Vagina (tissue), 2 donors: Measurements from ENCODE around the gene CALM3. TPM values are rescaled to one million over a fixed set of nuclear protein-coding genes. Genes with fewer than 3 reads are reported as not detected.

Experiments used
- DNase-seq, 2 donors: peaks; one replicate each; pipeline ENCODE4 v3.0.0-alpha.2; 2017; ENCODE audit errors: extremely low spot score in 2 of 2
- H3K27ac ChIP-seq: fragments of 200-600 bp; sonication (generic); one replicate; pipeline ENCODE4 v1.5.1; 2019
- H3K27me3 ChIP-seq: fragments of 200-600 bp; sonication (generic); one replicate; pipeline ENCODE4 v1.5.1; 2019
- H3K36me3 ChIP-seq, 2 donors: fragments of 200-600 bp; sonication (generic); one replicate each; pipeline ENCODE4 v1.5.1; 2017 to 2019
- H3K4me1 ChIP-seq: fragments of 200-600 bp; sonication (generic); one replicate; pipeline ENCODE4 v1.5.1; 2019
- H3K4me3 ChIP-seq, 2 donors: fragments of 200-600 bp; sonication (generic); 1 replicate in 1 of 2; 2 replicates in 1 of 2; pipeline ENCODE4 v1.5.1; 2016 to 2019
- H3K9me3 ChIP-seq: fragments of 200-600 bp; sonication (generic); one replicate; pipeline ENCODE4 v1.5.1; 2019
- POLR2A ChIP-seq, 2 donors: fragments of 450-650 bp; IDR thresholded peaks; one replicate each; pipeline ENCODE4 v1.6.1; 2017; ENCODE audit warnings: antibody characterized with exemption in 2 of 2, mild to moderate bottlenecking in 2 of 2, moderate library complexity in 2 of 2
- POLR2AphosphoS5 ChIP-seq, 2 donors: sonication (generic); formaldehyde crosslinking; IDR thresholded peaks; one replicate each; pipeline ENCODE4 v1.9.0; 2017; ENCODE audit warnings: antibody characterized with exemption in 2 of 2, mild to moderate bottlenecking in 2 of 2, low read depth in 1 of 2; ENCODE audit not compliant: insufficient read depth in 1 of 2
- intact Hi-C: fragments of 100-400 bp; cut with DNase I; formaldehyde crosslinking; loops from one replicate; pipeline ENCODE4 v1.15.1; 2023
- total RNA-seq: library from RNA; depleted of rRNA; stranded (reverse); fragments of >200 nt; gene quantifications from one replicate; pipeline ENCODE4 v1.2.3, GENCODE V29; 2016
- TF ChIP-seq, protein P1 (sequence below), 3 experiments: fragments of 450-650 bp in 2 of 3; fragments of 200-600 bp in 1 of 3; sonication (generic) in 1 of 3; IDR thresholded peaks; one replicate each; pipeline ENCODE4 v1.5.1; 2017 to 2019; ENCODE audit warnings: antibody characterized with exemption in 3 of 3, mild to moderate bottlenecking in 2 of 3, moderate library complexity in 2 of 3

CALM3 gene
- total RNA-seq, 1 donor from 2014 or later, result 105 TPM

- H3K36me3 ChIP-seq, result no peaks in the 10 kb centered on the region
- H3K27ac ChIP-seq, result peak overlapping the region; percentile 37
- TF ChIP-seq, protein P1, sequence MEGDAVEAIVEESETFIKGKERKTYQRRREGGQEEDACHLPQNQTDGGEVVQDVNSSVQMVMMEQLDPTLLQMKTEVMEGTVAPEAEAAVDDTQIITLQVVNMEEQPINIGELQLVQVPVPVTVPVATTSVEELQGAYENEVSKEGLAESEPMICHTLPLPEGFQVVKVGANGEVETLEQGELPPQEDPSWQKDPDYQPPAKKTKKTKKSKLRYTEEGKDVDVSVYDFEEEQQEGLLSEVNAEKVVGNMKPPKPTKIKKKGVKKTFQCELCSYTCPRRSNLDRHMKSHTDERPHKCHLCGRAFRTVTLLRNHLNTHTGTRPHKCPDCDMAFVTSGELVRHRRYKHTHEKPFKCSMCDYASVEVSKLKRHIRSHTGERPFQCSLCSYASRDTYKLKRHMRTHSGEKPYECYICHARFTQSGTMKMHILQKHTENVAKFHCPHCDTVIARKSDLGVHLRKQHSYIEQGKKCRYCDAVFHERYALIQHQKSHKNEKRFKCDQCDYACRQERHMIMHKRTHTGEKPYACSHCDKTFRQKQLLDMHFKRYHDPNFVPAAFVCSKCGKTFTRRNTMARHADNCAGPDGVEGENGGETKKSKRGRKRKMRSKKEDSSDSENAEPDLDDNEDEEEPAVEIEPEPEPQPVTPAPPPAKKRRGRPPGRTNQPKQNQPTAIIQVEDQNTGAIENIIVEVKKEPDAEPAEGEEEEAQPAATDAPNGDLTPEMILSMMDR (IDR thresholded peaks at IDR 0.05), result no peak
- TF ChIP-seq POLR2A (IDR thresholded peaks at IDR 0.05) (no peak), POLR2AphosphoS5 (IDR thresholded peaks at IDR 0.05; ENCODE audit: insufficient read depth in 1 of 2, low read depth in 1 of 2) (no peak)
- H3K27me3 ChIP-seq, result no peaks in the 10 kb centered on the region
- no peaks in the 10 kb centered on the region for H3K9me3 ChIP-seq
- intact Hi-C loops, result loop anchor here (2.0 to 10.0 kb wide), 2 partner anchors 48 to 106 kb away; no protein-coding TSS in a partner anchor
- DNase-seq, result no peak
- H3K4me1 ChIP-seq, result peaks cover 41% of the 10 kb centered on the region
- H3K4me3 ChIP-seq, result no peak overlapping the region
These were observed 17.6 kb downstream of the CALM3 start for GRCh38 chr19:46618670-46619231.

- H3K4me3 ChIP-seq, result no peak overlapping the region
- H3K36me3 ChIP-seq, result no peaks in the 10 kb centered on the region
- TF ChIP-seq, protein P1 (IDR thresholded peaks at IDR 0.05), result no peak
- no peak for TF ChIP-seq POLR2A (IDR thresholded peaks at IDR 0.05)
- no peak for TF ChIP-seq POLR2AphosphoS5 (IDR thresholded peaks at IDR 0.05; ENCODE audit: insufficient read depth in 1 of 2, low read depth in 1 of 2)
- H3K4me1 ChIP-seq, result peaks cover 45% of the 10 kb centered on the region
- intact Hi-C loops, result no loop called here
- no peaks in the 10 kb centered on the region for H3K9me3 ChIP-seq
- H3K27me3 ChIP-seq, result no peaks in the 10 kb centered on the region
- peak overlapping the region; percentile 68 for H3K27ac ChIP-seq
- no peak for DNase-seq
These were observed 19.1 kb downstream of the CALM3 start for GRCh38 chr19:46620267-46620666.

DNA sequence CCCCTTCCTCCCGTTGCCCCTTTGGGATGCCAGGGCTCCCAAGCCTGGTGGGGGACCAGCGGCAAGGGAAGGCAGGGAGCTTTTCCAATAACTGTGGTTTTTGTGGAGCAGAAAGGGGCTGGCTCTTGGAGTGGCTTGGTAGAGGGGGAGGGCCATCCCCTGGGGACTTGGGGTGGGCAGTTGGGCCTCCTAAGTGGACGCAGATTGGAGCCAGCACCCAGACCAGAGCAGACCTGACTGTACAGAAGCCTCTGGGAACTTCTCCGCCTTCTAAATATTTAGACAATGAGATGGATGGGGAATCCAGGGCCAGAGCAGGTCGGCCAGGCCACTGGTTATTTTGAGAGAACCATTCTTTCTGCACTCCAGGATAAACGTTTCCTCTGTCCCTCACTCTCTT lies 19.6 kb downstream of the CALM3 start:
- H3K36me3 ChIP-seq, result no peaks in the 10 kb centered on the region
- H3K27ac ChIP-seq, result peak overlapping the region; percentile 68
- H3K4me3 ChIP-seq, result no peak overlapping the region
- DNase-seq, result no peak
- intact Hi-C loops, result no loop called here
- H3K27me3 ChIP-seq, result no peaks in the 10 kb centered on the region
- TF ChIP-seq POLR2A (IDR thresholded peaks at IDR 0.05) (no peak), POLR2AphosphoS5 (IDR thresholded peaks at IDR 0.05; ENCODE audit: insufficient read depth in 1 of 2, low read depth in 1 of 2) (no peak)
- TF ChIP-seq, protein P1 (IDR thresholded peaks at IDR 0.05), result no peak
- peaks cover 49% of the 10 kb centered on the region for H3K4me1 ChIP-seq
- no peaks in the 10 kb centered on the region for H3K9me3 ChIP-seq

GRCh38 chr19:46621191-46622117 lies 20.3 kb downstream of the CALM3 start:
- intact Hi-C loops, result no loop called here
- peak overlapping the region in 1 of 2 donors; percentile 5 for H3K4me3 ChIP-seq
- H3K36me3 ChIP-seq, result no peaks in the 10 kb centered on the region
- no peak for TF ChIP-seq POLR2A (IDR thresholded peaks at IDR 0.05)
- peaks cover 51% of the 10 kb centered on the region for H3K4me1 ChIP-seq
- H3K9me3 ChIP-seq, result no peaks in the 10 kb centered on the region
- H3K27me3 ChIP-seq, result no peaks in the 10 kb centered on the region
- H3K27ac ChIP-seq, result peak overlapping the region; percentile 68
- no peak for DNase-seq

- no peaks in the 10 kb centered on the region for H3K9me3 ChIP-seq
- H3K4me3 ChIP-seq, result no peak overlapping the region
- H3K4me1 ChIP-seq, result peaks cover 47% of the 10 kb centered on the region
- no peaks in the 10 kb centered on the region for H3K27me3 ChIP-seq
- H3K27ac ChIP-seq, result peak overlapping the region; percentile 68
- intact Hi-C loops, result no loop called here
- TF ChIP-seq POLR2A (IDR thresholded peaks at IDR 0.05) (no peak), POLR2AphosphoS5 (IDR thresholded peaks at IDR 0.05; ENCODE audit: insufficient read depth in 1 of 2, low read depth in 1 of 2) (no peak)
- TF ChIP-seq, protein P1 (IDR thresholded peaks at IDR 0.05), result no peak
- DNase-seq, result no peak
- H3K36me3 ChIP-seq, result no peaks in the 10 kb centered on the region
These were observed 21.0 kb downstream of the CALM3 start for GRCh38 chr19:46622118-46622446.
